SU-DHL-6 (cell line): ENCODE measurements around the gene STAB1.

Experiments
- H2AFZ ChIP-seq: fragments of 200-600 bp; sonication (generic); 2 replicates; pipeline ENCODE4 v1.6.1; 2014; ENCODE audit warnings: low read depth, mild to moderate bottlenecking, moderate library complexity, mixed read lengths, antibody characterized with exemption, low read length; ENCODE audit not compliant: severe bottlenecking
- H3F3A ChIP-seq: fragments of 200-600 bp; shearing (Covaris generic); 2 replicates; pipeline ENCODE4 v1.6.0; 2016; ENCODE audit warnings: antibody characterized with exemption, mild to moderate bottlenecking; ENCODE audit not compliant: insufficient read depth
- H3K27ac ChIP-seq: fragments of 200-600 bp; sonication (generic); 2 replicates; pipeline ENCODE4 v1.5.1; 2016; ENCODE audit warnings: low read depth, mild to moderate bottlenecking, low read length, moderate library complexity, mixed read lengths
- H3K27me3 ChIP-seq: fragments of 200-600 bp; sonication (generic), shearing (Covaris generic); 2 replicates; pipeline ENCODE4 v1.6.0; 2014; ENCODE audit warnings: mild to moderate bottlenecking, low read length
- H3K36me3 ChIP-seq: fragments of 200-600 bp; sonication (generic); 2 replicates; pipeline ENCODE4 v1.6.1; 2014; ENCODE audit warnings: mild to moderate bottlenecking, low read length, mixed read lengths
- H3K4me2 ChIP-seq: fragments of 300-600, 200-600 bp; shearing (Covaris generic), sonication (generic); 2 replicates; pipeline ENCODE4 v1.6.0; 2014; ENCODE audit warnings: low read length, low read depth, mild to moderate bottlenecking; ENCODE audit not compliant: poor library complexity, severe bottlenecking
- H3K4me3 ChIP-seq: fragments of 200-600 bp; sonication (generic); 2 replicates; pipeline ENCODE4 v1.5.1; 2014; ENCODE audit warnings: antibody characterized with exemption, low read length, mild to moderate bottlenecking, mixed read lengths; ENCODE audit not compliant: insufficient read depth, poor library complexity, severe bottlenecking
- H3K79me2 ChIP-seq: fragments of 200-600 bp; sonication (generic); 2 replicates; pipeline ENCODE4 v1.6.1; 2014; ENCODE audit warnings: mild to moderate bottlenecking, low read length, moderate library complexity; ENCODE audit not compliant: insufficient read depth
- H3K9ac ChIP-seq: fragments of 200-600 bp; sonication (generic); 2 replicates; pipeline ENCODE4 v1.7.0; 2014; ENCODE audit warnings: mild to moderate bottlenecking, low read length
- H3K9me2 ChIP-seq: fragments of 200-600 bp; sonication (generic); replicated peaks from 2 replicates; pipeline ENCODE4 v1.6.1; 2014; ENCODE audit warnings: low read length; ENCODE audit not compliant: insufficient read depth
- H3K9me3 ChIP-seq: fragments of 200-600 bp; sonication (generic); 2 replicates; pipeline ENCODE4 v1.6.1; 2014; ENCODE audit warnings: low read length, mixed read lengths; ENCODE audit not compliant: insufficient read depth
- H4K20me1 ChIP-seq: fragments of 200-600 bp; sonication (generic); 2 replicates; pipeline ENCODE4 v1.6.1; 2014; ENCODE audit warnings: low read depth, mild to moderate bottlenecking, antibody characterized with exemption, low read length, moderate library complexity, mixed read lengths
- CTCF ChIP-seq: fragments of 200-600 bp; sonication (generic); IDR thresholded peaks from one replicate; pipeline ENCODE4 v1.5.1; 2017; ENCODE audit warnings: antibody characterized with exemption, mild to moderate bottlenecking, low read length, moderate library complexity; ENCODE audit not compliant: insufficient read depth, poor library complexity, severe bottlenecking
- EZH2phosphoT487 ChIP-seq: fragments of 200-600 bp; sonication (generic), shearing (Covaris generic); conservative IDR thresholded peaks from 2 replicates; pipeline ENCODE4 v1.6.1; 2018; ENCODE audit warnings: mild to moderate bottlenecking, antibody characterized with exemption, low read length, moderate library complexity, mixed read lengths

Gene STAB1

DNA sequence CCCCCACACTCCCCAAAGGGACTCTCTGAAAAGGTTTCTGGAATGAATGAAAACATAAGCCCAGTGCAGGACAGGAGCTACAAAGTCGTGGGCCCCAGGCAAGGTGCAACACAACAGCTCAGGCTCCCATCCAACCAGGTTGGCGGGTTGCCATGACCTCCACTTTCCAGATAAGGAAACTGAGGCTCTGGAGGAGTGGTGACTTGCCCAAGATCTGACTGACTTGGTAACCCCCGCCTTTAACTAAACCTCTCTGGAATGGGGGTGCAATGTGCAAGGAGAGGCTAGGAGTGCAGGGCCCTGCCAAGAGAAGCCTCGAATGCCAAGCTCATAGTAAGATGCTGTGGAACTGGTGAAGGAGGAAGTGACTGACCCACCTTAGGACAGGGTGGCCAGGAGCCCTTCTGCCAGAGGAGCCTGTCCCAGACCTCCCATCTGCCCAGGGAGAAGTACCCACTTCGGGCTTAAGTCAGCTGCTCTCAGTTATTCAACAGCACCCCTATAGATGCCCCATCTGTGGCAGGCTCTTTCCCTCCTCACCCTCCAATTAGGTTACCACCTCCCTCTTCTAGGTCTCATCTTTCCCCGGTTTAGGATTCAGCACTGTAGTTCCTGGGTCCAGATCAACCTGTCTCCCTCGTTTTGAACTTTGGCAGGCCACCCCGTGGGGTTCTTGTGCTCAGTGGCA lies 40.7 kb upstream of the STAB1 start:
- no peak overlapping the region for H3K27ac ChIP-seq
- H2AFZ ChIP-seq, result peak overlapping the region; percentile 93
- H3K9ac ChIP-seq, result peak overlapping the region; percentile 94

GRCh38 chr3:52454938-52455282 lies 40.2 kb upstream of the STAB1 start:
- TF ChIP-seq CTCF, result no peak
- TF ChIP-seq EZH2phosphoT487, result no peak
- H3K9me3 ChIP-seq, result no peaks in the 10 kb centered on the region
- peaks cover 10% of the 10 kb centered on the region; the same call in 1 of the 2 replicates for H3K79me2 ChIP-seq
- peak overlapping the region; percentile 99 for H3K4me2 ChIP-seq
- H3K27me3 ChIP-seq, result no peaks in the 10 kb centered on the region
- H3K36me3 ChIP-seq, result no peaks in the 10 kb centered on the region
- H3K4me3 ChIP-seq, result peak overlapping the region; percentile 69
- H4K20me1 ChIP-seq, result no peaks in the 10 kb centered on the region
- peak overlapping the region; percentile 94 for H3K9ac ChIP-seq
- H2AFZ ChIP-seq, result peak overlapping the region; percentile 93
- H3K9me2 ChIP-seq, result no peaks in the 10 kb centered on the region
- H3K27ac ChIP-seq, result peak overlapping the region; percentile 56
- peaks cover 10% of the 10 kb centered on the region; the same call in 1 of the 2 replicates for H3F3A ChIP-seq

More for the DNA sequence above, 40.7 kb upstream of the STAB1 start:
- Histone ChIP-seq H3K79me2 (peaks cover 10% of the 10 kb centered on the region; the same call in 1 of the 2 replicates), H3K9me3 (no peaks in the 10 kb centered on the region), H3K36me3 (no peaks in the 10 kb centered on the region), H3K4me3 (peak overlapping the region; percentile 69), H3K4me2 (peak overlapping the region; percentile 99), H3K9me2 (no peaks in the 10 kb centered on the region), H3K27me3 (no peaks in the 10 kb centered on the region), H4K20me1 (no peaks in the 10 kb centered on the region), H3F3A (peaks cover 10% of the 10 kb centered on the region; the same call in 1 of the 2 replicates)
- no peak for TF ChIP-seq EZH2phosphoT487
- TF ChIP-seq CTCF, result no peak

DNA sequence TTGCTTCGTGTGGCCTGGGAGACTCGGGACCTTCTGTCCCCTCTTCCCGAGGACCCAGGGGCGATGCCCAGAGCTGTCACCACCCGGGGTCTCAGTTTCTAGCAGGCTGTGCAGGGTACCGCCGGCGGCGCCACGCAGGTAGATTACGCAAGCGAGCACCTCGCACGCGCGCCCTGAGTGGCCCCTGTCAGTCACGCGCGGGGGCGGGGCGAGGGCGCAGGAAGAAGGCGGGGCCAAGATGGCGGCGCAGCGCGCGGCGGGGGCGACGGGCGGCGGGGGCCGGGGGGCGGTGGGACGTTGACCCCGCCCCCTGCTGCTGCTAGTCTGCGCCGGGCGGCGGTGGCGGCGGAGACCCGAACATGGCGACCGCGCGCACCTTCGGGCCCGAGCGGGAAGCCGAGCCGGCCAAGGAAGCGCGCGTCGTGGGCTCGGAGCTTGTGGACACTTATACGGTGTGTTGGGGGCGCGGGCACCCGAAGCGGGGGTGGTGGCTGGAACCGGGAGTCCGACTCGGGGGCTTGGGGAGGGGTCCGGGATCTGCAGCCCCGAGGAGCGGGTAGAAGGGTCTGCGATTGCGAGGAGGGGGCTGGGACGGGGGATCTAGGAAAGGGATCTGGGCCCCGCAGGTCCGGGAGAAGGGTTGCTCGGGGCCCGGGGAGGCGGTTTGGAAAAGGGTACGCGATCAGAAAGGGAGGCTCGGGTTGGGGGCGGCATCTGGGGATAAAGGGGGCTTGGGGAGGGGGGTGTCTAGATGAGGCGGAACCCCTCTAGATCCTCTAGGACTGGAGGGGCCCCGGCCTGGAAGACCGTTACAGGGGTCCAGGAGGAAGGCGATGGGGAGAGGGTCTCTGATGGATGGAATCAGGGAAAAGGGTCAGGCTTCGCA lies 39.6 kb upstream of the STAB1 start, which contains the start of gene NISCH:
Gene NISCH, plus strand, starts transcription at position 322 of the 886 bp plus-strand sequence. Its CDS starts 38 bp downstream, at position 360.
- TF ChIP-seq CTCF, result no peak
- TF ChIP-seq EZH2phosphoT487, result no peak
- Histone ChIP-seq H3K4me3 (peak within 1 kb of the TSS; percentile 93), H3F3A (peaks cover 10% of the 10 kb centered on the region; the same call in 1 of the 2 replicates), H4K20me1 (no peaks in the 10 kb centered on the region), H3K9me2 (no peaks in the 10 kb centered on the region), H3K27ac (peak within 1 kb of the TSS; percentile 70), H3K4me2 (peak within 1 kb of the TSS; percentile 99), H3K27me3 (no peaks in the 10 kb centered on the region), H3K9me3 (no peaks in the 10 kb centered on the region), H3K79me2 (peaks cover 10% of the 10 kb centered on the region; the same call in 1 of the 2 replicates), H3K9ac (peak within 1 kb of the TSS; percentile 94), H3K36me3 (peaks cover 1% of the 10 kb centered on the region; the same call in 1 of the 2 replicates), H2AFZ (peak within 1 kb of the TSS; percentile 93)
